ENCODE results near the gene COX4I2. TPM values are rescaled to one million over a fixed set of nuclear protein-coding genes. Genes with fewer than 3 reads are reported as not detected.
A peak's percentile ranks its signal among the peaks of the same experiment; 100 is the strongest.
"Not testable (repeated sequence)": the region's sequence is repeated elsewhere in the genome, so short reads cannot be mapped to it uniquely, and the experiment has no call there.

The COX4I2 gene
- total RNA-seq, 2 donors from 2014 or later: 0.41 to 3.6 TPM

DNA sequence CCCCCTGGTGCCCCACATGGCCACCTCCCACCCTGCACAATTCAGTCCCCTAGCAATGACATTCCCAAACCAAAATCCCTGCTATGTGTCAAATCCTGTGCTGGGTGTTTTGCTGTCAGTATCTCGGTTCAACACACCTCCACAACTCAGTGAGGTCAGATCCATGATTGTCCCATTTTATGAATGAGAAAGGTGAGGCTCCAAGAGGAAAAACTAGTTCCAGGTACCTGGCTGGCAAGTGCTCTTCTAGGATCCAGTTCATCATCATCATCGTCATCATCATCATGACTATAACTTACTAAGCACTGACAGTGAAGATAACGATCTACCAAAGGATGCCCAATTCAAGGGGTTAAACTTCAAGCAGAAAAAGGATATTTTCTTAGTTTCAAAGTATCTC is 17.5 kb upstream of the COX4I2 start:
- TF ChIP-seq POLR2AphosphoS5 (IDR thresholded peaks at IDR 0.05) (no peak), CTCF (IDR thresholded peaks at IDR 0.05) (no peak), POLR2A (IDR thresholded peaks at IDR 0.05) (no peak)
- Histone ChIP-seq H3K4me3 (no peak overlapping the region), H3K9me3 (no peaks in the 10 kb centered on the region), H3K27me3 (replicated peaks; ENCODE audit: insufficient read depth) (no peaks in the 10 kb centered on the region), H3K36me3 (no peaks in the 10 kb centered on the region), H3K4me1 (replicated peaks) (no peaks in the 10 kb centered on the region), H3K27ac (no peak overlapping the region)
- intact Hi-C loops (cut with DNase I): no loop called here
- DNase-seq (ENCODE audit: low spot score): no peak
- WGBS: 83% methylated on average over 3 of the region's 3 CpGs

GRCh38 chr20:31623123-31623505 is 14.6 kb upstream of the COX4I2 start:
- H3K27ac ChIP-seq; H3K36me3 ChIP-seq; H3K4me1 ChIP-seq (replicated peaks); H3K9me3 ChIP-seq; DNase-seq (ENCODE audit: low spot score); H3K4me3 ChIP-seq; intact Hi-C loops (cut with DNase I); H3K27me3 ChIP-seq (replicated peaks; ENCODE audit: insufficient read depth): not testable (repeated sequence)
- WGBS: 98% methylated on average over 6 of the region's 6 CpGs

DNA sequence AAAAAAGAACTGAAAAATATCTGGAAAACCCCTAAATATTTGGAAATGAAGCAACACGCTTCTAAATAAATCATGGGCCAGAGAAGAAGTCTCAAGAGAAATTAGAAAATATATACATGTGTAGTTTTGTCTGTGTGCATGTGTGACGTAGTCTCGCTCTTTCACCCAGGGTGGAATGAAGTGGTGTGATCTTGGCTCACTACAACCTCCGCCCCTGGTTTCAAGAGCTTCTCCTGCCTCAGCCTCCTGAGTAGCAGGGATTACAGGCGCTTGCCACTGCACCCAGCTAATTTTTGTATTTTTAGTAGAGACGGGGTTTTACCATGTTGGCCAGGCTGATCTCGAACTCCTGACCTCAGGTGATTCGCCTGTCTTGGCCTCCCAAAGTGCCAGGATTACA is 11.2 kb upstream of the COX4I2 start:
- WGBS: 90% methylated on average over 8 of the region's 8 CpGs
- H3K9me3 ChIP-seq; H3K4me1 ChIP-seq (replicated peaks); H3K4me3 ChIP-seq; DNase-seq (ENCODE audit: low spot score); intact Hi-C loops (cut with DNase I); H3K27me3 ChIP-seq (replicated peaks; ENCODE audit: insufficient read depth); H3K27ac ChIP-seq; H3K36me3 ChIP-seq: not testable (repeated sequence)

DNA sequence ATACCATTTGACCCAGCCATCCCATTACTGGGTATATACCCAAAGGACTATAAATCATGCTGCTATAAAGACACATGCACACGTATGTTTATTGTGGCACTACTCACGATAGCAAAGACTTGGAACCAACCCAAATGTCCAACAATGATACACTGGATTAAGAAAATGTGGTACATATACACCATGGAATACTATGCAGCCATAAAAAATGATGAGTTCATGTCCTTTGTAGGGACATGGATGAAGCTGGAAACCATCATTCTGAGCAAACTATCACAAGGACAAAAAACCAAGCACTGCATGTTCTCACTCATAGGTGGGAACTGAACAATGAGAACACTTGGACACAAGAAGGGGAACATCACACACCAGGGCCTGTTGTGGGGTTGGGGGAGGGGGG is 9.7 kb upstream of the COX4I2 start:
- H3K36me3 ChIP-seq; intact Hi-C loops (cut with DNase I); H3K4me3 ChIP-seq; H3K27ac ChIP-seq; H3K4me1 ChIP-seq (replicated peaks); H3K9me3 ChIP-seq; H3K27me3 ChIP-seq (replicated peaks; ENCODE audit: insufficient read depth); DNase-seq (ENCODE audit: low spot score): not testable (repeated sequence)
- 38% methylated on average over 2 of the region's 2 CpGs for WGBS

GRCh38 chr20:31630187-31630790 is 7.4 kb upstream of the COX4I2 start:
- intact Hi-C loops (cut with DNase I): no loop called here
- no peaks in the 10 kb centered on the region for H3K27me3 ChIP-seq (replicated peaks; ENCODE audit: insufficient read depth)
- 28% methylated on average over 2 of the region's 2 CpGs for WGBS
- H3K27ac ChIP-seq: no peak overlapping the region
- H3K4me3 ChIP-seq: no peak overlapping the region
- H3K9me3 ChIP-seq: no peaks in the 10 kb centered on the region
- no peaks in the 10 kb centered on the region for H3K36me3 ChIP-seq
- no peak for TF ChIP-seq CTCF (IDR thresholded peaks at IDR 0.05)
- TF ChIP-seq POLR2A (IDR thresholded peaks at IDR 0.05): no peak
- TF ChIP-seq POLR2AphosphoS5 (IDR thresholded peaks at IDR 0.05): peak; percentile 20
- peak; percentile 46 for DNase-seq (ENCODE audit: low spot score)
- no peaks in the 10 kb centered on the region for H3K4me1 ChIP-seq (replicated peaks)

DNA sequence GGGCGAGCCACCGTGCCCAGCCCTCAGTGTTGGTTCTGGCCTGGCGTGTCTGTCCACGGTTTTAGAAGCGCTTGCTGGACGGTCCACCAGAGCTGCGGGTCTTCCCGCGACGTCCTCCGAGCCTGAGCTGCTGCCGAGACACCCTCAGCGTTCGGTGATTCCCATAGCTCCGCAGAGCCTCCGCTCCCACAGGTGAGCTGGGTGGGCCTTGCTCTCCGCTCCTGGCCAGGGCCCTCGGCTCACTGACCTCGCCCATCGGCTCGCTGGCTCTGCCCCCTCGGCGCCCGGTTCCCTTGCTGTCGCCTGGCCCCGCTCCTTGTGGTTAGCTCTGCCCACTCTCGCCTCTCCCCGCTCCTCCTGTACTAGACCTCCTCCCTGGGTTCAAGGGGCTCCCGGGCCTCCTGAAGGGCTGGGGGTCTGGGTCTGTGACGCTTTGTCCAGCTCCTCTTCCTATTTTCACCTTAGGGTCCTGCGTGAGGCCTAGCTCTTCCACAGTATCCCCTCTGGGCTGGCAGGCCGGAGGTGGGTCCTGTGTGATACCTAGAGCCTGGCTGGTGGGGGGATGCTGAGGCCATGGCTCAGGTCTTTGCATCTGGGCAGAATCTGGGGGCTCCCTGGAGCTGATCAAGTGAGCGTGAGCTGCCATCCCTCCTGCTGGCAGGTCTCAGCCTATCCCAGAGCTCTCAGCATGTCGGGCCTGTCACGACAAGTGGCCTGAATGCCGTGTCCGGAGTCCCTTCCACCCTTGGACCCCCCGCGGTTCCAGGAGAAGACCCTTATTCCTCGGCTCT is 5.0 kb upstream of the COX4I2 start:
- Histone ChIP-seq H3K36me3 (no peaks in the 10 kb centered on the region), H3K27me3 (replicated peaks; ENCODE audit: insufficient read depth) (no peaks in the 10 kb centered on the region), H3K9me3 (no peaks in the 10 kb centered on the region), H3K4me3 (no peak overlapping the region), H3K27ac (no peak overlapping the region), H3K4me1 (replicated peaks) (no peaks in the 10 kb centered on the region)
- DNase-seq (ENCODE audit: low spot score): no peak
- 84% methylated on average over 39 of the region's 40 CpGs for WGBS
- no peak for TF ChIP-seq POLR2AphosphoS5 (IDR thresholded peaks at IDR 0.05)
- TF ChIP-seq CTCF (IDR thresholded peaks at IDR 0.05): no peak
- no peak for TF ChIP-seq POLR2A (IDR thresholded peaks at IDR 0.05)
- intact Hi-C loops (cut with DNase I): no loop called here
